Measurements from ENCODE around the gene CYTH4. TPM values are rescaled to one million over a fixed set of nuclear protein-coding genes. Genes with fewer than 3 reads are reported as not detected.

CYTH4 gene
- total and polyA plus RNA-seq, 2 of the 8 experiments (the other 6 are each of a cell fraction or from before 2014, with no cell fraction given): 0.09 TPM; not detected in 1

GRCh38 chr22:37346505-37346895, 64.2 kb downstream of the CYTH4 start (continued):
- no peak for TF ChIP-seq RXRA (IDR thresholded peaks at IDR 0.05; ENCODE audit: insufficient read depth, low read depth, low read length)

Data from H1 (cell line).